ENCODE measurements around the gene EPAS1.

GRCh38 chr2:46277431-46278190, 19.6 kb upstream of the EPAS1 start:
- TF ChIP-seq, protein P1, sequence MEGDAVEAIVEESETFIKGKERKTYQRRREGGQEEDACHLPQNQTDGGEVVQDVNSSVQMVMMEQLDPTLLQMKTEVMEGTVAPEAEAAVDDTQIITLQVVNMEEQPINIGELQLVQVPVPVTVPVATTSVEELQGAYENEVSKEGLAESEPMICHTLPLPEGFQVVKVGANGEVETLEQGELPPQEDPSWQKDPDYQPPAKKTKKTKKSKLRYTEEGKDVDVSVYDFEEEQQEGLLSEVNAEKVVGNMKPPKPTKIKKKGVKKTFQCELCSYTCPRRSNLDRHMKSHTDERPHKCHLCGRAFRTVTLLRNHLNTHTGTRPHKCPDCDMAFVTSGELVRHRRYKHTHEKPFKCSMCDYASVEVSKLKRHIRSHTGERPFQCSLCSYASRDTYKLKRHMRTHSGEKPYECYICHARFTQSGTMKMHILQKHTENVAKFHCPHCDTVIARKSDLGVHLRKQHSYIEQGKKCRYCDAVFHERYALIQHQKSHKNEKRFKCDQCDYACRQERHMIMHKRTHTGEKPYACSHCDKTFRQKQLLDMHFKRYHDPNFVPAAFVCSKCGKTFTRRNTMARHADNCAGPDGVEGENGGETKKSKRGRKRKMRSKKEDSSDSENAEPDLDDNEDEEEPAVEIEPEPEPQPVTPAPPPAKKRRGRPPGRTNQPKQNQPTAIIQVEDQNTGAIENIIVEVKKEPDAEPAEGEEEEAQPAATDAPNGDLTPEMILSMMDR (IDR thresholded peaks at IDR 0.05) = no peak
- TF ChIP-seq POLR2AphosphoS5 (IDR thresholded peaks at IDR 0.05; ENCODE audit: low read depth, low read length) (no peak), TCF7L2 (IDR thresholded peaks at IDR 0.05; ENCODE audit: low read depth, low read length) (no peak)
- TF ChIP-seq, protein P2, sequence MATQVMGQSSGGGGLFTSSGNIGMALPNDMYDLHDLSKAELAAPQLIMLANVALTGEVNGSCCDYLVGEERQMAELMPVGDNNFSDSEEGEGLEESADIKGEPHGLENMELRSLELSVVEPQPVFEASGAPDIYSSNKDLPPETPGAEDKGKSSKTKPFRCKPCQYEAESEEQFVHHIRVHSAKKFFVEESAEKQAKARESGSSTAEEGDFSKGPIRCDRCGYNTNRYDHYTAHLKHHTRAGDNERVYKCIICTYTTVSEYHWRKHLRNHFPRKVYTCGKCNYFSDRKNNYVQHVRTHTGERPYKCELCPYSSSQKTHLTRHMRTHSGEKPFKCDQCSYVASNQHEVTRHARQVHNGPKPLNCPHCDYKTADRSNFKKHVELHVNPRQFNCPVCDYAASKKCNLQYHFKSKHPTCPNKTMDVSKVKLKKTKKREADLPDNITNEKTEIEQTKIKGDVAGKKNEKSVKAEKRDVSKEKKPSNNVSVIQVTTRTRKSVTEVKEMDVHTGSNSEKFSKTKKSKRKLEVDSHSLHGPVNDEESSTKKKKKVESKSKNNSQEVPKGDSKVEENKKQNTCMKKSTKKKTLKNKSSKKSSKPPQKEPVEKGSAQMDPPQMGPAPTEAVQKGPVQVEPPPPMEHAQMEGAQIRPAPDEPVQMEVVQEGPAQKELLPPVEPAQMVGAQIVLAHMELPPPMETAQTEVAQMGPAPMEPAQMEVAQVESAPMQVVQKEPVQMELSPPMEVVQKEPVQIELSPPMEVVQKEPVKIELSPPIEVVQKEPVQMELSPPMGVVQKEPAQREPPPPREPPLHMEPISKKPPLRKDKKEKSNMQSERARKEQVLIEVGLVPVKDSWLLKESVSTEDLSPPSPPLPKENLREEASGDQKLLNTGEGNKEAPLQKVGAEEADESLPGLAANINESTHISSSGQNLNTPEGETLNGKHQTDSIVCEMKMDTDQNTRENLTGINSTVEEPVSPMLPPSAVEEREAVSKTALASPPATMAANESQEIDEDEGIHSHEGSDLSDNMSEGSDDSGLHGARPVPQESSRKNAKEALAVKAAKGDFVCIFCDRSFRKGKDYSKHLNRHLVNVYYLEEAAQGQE (IDR thresholded peaks at IDR 0.05; ENCODE audit: insufficient read depth in 1 of 2, low read depth in 2 of 2, low read length in 1 of 2) = no peak

Data from Panc1 (cell line).